Stomach (tissue), 4 donors: ENCODE measurements around the gene SULT1A4.
"Not testable (repeated sequence)": the region's sequence is repeated elsewhere in the genome, so short reads cannot be mapped to it uniquely, and the experiment has no call there.

Experiments
- EP300 ChIP-seq: sonication (generic); formaldehyde crosslinking; IDR thresholded peaks from one replicate; pipeline ENCODE4 v1.6.1; 2017; ENCODE audit warnings: antibody characterized with exemption
- TF ChIP-seq, protein P1 (sequence below), 7 experiments: fragments of 450-650 bp in 4 of 7; fragments of 200-600 bp in 3 of 7; sonication (generic) in 3 of 7; IDR thresholded peaks; one replicate each; pipeline ENCODE4 v1.5.1; 2016 to 2019; ENCODE audit warnings: antibody characterized with exemption in 7 of 7, control low read depth in 2 of 7, mild to moderate bottlenecking in 1 of 7

DNA sequence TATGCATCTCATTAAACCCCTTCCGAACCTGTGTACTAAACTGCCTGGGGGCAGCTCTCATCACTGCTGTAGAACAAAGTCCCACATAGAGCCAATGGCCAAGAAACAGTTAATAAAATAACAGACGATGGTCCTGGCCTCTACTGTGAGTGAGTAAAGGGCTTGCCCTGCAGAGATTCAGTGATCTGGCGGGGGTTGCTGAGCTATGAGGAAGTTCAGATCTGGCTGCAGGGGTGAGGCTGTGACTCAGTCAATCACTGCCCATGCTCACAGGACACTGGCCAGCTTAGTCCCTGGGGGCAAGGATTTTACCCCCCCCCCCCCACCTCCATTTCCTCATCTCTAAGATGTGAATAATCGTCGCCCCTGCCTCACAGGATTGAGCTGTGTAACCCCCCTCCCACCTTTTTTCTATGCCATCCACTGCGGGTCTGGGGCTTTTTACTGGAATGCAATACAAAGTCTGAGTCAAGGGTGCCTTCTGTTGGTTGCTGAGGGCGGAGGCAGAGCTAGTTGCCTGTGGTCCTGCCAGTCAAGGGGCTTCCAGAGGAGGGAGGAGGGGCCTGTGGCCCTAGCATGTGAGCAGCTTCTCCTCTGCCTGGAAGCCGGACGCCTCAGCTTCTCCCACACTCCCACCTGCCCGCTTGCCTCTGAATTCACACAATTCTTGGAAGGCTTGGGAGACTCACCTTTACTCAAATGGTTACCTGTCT is 8.1 kb downstream of the SULT1A4 start:
- not testable (repeated sequence) for TF ChIP-seq EP300
- TF ChIP-seq, protein P1, sequence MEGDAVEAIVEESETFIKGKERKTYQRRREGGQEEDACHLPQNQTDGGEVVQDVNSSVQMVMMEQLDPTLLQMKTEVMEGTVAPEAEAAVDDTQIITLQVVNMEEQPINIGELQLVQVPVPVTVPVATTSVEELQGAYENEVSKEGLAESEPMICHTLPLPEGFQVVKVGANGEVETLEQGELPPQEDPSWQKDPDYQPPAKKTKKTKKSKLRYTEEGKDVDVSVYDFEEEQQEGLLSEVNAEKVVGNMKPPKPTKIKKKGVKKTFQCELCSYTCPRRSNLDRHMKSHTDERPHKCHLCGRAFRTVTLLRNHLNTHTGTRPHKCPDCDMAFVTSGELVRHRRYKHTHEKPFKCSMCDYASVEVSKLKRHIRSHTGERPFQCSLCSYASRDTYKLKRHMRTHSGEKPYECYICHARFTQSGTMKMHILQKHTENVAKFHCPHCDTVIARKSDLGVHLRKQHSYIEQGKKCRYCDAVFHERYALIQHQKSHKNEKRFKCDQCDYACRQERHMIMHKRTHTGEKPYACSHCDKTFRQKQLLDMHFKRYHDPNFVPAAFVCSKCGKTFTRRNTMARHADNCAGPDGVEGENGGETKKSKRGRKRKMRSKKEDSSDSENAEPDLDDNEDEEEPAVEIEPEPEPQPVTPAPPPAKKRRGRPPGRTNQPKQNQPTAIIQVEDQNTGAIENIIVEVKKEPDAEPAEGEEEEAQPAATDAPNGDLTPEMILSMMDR (IDR thresholded peaks at IDR 0.05): not testable (repeated sequence)
